ENCODE data around the gene ZNF285.
"Not testable (repeated sequence)": the region's sequence is repeated elsewhere in the genome, so short reads cannot be mapped to it uniquely, and the experiment has no call there.

Gene ZNF285

GRCh38 chr19:44401139-44402115 is at the start of gene ZNF285:
TSS of gene ZNF285 (minus strand) at chr19:44401608. CDS start at chr19:44397213, 4,395 bp downstream.
- no peak for DNase-seq (ENCODE audit: low spot score)

DNA sequence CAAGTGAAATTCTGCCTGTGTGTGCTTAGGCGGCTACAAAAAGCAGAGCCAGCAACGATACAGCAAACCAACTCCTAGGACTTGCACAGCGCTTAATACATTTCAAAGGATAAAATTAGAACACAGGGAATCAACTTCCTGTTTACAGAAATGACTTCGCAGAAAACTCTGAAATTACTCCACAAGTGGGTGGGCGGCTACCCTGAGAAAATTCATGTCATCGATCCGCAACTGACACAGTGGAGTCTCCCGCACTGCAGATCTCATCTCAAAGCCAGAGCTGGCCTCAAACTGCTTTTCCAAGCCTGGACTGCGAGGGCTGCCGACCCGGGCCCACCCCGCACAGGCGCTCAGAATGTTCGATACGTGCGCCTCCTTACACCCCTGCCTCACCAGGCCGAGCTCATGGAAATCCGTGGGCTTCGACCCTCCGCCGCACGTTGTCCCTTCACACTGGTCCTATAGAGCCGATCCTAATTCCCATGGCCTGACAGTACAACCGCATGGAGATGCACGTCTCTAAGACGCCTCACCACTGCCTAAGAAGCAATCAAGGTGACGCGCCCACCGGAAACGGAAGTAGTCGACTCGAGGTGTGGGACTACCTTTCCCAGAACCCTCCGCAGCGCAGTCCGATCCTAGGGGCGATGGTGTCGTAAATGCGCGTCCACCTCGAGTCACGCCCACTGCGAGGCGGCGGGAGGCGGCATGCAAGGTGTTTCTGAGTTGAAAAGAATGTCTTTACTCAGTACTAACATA is 46.7 kb upstream of the ZNF285 start, which contains the start of gene ZNF229:
ZNF229 (minus strand) TSS at position 557 of the 759 bp plus-strand sequence. CDS start 5,625 bp downstream, outside the sequence.
- DNase-seq (ENCODE audit: low spot score) = no peak

DNA sequence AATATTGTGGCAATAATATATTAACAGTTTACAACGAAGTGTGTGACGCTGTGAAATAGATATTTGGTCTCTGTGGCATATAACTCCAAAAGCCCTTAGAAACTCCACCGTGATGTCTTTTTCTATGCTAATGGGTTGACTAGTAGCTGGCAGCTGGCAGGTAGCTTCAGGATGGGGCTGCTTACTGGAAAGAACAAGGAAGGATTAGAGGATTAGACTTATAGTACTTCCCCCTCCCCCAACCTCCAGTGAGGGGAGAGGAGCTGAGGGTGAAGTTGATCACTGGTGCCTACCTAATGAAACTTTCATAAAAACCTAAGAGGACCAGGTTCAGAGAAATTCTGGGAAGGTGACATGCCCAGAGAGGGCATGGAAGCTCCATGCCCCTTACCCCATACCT is 37.0 kb upstream of the ZNF285 start:
- DNase-seq (ENCODE audit: low spot score) = no peak

- DNase-seq (ENCODE audit: low spot score) = no peak
Observed at GRCh38 chr19:44435441-44435840, 34.0 kb upstream of the ZNF285 start.

DNA sequence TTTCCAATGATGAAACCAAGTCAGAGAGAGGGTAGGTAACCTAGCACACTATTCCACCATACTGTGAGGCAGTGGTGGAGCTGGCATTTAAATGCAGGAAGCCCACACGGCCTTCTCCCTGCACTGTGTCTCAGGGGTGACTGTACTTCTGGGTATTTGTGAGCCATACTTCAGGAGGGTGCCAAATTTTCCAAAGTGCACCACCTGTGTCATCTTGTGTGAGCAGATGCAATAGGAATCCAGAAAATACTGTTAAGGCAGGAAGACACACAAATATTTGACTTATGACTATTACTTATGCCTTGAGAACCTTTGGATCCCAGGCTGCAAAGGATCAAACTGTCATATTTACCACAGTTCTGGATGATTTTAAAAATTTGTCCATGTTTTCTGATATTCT is 29.5 kb upstream of the ZNF285 start:
- no peak for DNase-seq (ENCODE audit: low spot score)

DNA sequence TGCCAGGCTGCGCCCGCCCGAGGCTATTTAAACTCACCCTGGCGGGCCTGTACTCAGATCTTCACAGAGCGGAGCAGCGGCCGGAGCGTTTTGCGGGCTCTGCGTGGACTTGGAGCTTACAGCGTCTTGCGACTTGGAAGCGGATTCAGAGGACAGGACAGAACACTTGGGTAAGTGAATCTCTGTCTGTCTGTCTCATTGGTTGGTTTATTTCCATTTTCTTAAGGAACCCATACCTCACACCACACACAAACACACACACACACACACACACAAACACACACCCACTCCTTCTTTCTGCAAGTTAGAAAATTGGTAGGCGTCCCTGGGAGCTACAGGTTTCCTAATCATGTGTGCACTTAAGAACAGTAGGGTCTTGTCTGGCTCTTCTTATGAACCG is 14.1 kb upstream of the ZNF285 start:
- DNase-seq (ENCODE audit: low spot score) = not testable (repeated sequence)

GRCh38 chr19:44389268-44389667 is 12.1 kb downstream of the ZNF285 start:
- DNase-seq (ENCODE audit: low spot score) = not testable (repeated sequence)

GRCh38 chr19:44374789-44375188 is 26.6 kb downstream of the ZNF285 start:
- DNase-seq (ENCODE audit: low spot score) = no peak

GRCh38 chr19:44371815-44372480 is 29.5 kb downstream of the ZNF285 start:
- no peak for DNase-seq (ENCODE audit: low spot score)

DNA sequence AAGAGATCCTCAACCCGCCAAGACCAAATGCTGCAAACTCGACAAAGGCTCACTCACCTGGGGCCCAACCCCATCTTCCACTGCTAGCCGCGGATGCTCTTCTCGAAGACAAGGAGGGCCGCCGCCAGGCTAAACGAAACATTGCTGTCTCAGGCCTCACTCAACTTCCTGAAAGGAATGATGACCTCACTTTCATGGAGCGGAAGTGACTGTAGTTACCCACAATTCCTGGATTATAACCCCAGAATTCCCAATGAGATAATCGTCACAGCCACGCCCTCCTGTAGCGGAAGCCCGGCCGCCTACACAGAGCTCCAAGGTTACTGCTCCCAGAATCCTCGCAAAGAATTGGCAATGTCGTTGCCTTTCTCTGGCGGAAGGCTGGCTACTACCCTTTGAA is 34.4 kb downstream of the ZNF285 start:
- DNase-seq (ENCODE audit: low spot score) = no peak

DNA sequence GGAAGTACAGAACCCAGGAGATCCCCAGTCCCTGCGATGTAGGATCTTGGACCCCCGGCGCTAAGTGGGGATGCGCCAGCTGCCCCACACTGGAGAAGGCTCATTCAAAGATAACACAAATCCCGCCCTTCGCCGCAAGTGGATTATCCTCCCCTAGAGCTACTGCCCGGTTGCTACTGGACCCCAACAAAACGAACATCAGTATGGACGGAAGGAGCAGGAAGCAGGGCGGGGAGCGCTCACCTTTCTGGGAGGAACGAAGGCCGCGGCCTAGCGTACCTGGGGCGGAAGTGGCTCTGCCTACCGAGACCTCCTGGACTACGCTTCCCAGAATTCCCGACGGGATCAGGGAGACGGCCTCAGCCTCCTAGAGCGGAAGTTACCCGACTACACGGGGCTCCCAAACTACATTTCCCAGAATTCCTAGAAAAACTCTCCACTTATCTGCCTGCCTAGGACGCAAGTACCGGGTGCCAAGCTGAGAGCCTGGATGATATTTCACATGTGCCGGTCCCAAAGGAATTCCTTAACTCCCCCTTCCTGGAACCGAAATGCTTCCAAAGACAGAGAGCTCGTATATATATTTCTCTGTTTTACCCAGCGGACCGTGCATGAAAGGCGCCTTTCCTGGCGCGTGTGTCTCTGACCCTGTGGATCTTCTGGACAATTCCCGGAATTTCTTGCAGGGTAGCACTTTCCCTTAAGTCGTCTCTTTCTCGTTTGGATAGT is 44.9 kb downstream of the ZNF285 start, which contains the start of gene ZNF112:
ZNF112 (minus strand) TSS at position 298 of the 729 bp plus-strand sequence. CDS start 16,141 bp downstream, outside the sequence.
- peak; percentile 87 for DNase-seq (ENCODE audit: low spot score)

DNA sequence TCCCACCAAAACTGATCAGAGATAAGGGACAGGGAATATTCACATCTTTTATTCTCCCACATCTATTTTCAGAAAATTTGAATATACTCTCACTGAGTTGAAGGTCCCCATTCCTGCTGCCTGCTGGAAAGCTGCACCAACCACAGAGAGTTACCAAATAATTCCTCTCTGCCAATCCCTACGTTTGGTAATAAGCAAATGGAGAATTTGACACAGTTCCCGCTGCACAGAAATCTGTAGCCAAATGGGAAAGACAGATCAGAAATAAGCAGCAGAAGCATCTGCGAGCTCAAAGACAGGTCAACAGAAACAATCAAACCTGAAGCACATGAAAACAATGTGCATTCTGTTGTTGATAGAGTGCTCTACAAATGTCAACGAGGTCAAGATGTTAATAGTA is 54.9 kb downstream of the ZNF285 start:
- no peak for DNase-seq (ENCODE audit: low spot score)

GRCh38 chr19:44345959-44346358 is 55.4 kb downstream of the ZNF285 start:
- DNase-seq (ENCODE audit: low spot score) = no peak

- DNase-seq (ENCODE audit: low spot score) = no peak
Observed at GRCh38 chr19:44344255-44344654, 57.2 kb downstream of the ZNF285 start.

GRCh38 chr19:44341794-44342193 is 59.6 kb downstream of the ZNF285 start:
- no peak for DNase-seq (ENCODE audit: low spot score)

DNA sequence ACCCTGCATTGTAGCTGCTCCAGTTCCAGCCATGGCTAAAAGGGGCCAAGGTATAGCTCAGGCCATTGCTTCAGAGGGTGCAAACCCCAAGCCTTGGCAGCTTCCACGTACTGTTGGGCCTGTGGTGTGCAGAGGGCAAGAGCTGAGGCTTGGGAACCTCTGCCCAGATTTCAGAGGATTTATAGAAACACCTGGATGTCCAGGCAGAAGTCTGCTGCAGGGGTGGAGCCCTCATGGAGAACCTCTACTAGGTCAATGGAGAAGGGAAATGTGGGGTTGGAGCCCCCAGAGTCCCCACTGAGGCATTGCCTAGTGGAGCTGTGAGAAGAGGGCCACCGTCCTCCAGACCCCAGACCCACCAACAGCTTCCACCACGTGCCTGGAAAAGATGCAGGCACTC is 66.8 kb downstream of the ZNF285 start:
- DNase-seq (ENCODE audit: low spot score) = not testable (repeated sequence)

Measured in SW480 (cell line).